MG63 (cell line): Measurements from ENCODE around the gene SPRR5. TPM values are rescaled to one million over a fixed set of nuclear protein-coding genes. Genes with fewer than 3 reads are reported as not detected.

ENCODE experiments used
- DNase-seq: peaks from one replicate; pipeline ENCODE4 v3.0.0-alpha.2; 2020
- H3K27me3 ChIP-seq: fragments of 250-450 bp; sonication (Bioruptor Pico); 2 replicates; pipeline ENCODE4 v1.5.1; 2020; ENCODE audit warnings: mild to moderate bottlenecking, moderate library complexity
- H3K36me3 ChIP-seq: fragments of 250-450 bp; sonication (Bioruptor Pico); 2 replicates; pipeline ENCODE4 v1.5.1; 2020; ENCODE audit warnings: mild to moderate bottlenecking, moderate library complexity
- H3K4me3 ChIP-seq: fragments of 250-450 bp; sonication (Bioruptor Pico); 2 replicates; pipeline ENCODE4 v1.5.1; 2020; ENCODE audit warnings: mild to moderate bottlenecking, moderate library complexity
- H3K9me3 ChIP-seq: fragments of 250-450 bp; sonication (Bioruptor Pico); 2 replicates; pipeline ENCODE4 v1.5.1; 2020; ENCODE audit warnings: mild to moderate bottlenecking, moderate library complexity
- total RNA-seq: library from RNA; depleted of rRNA; stranded (reverse); fragments of >200 nt; shearing (Covaris generic); gene quantifications from 2 replicates; pipeline ENCODE4 v1.2.3, GENCODE V29; 2014; ENCODE audit warnings: low replicate concordance; rRNA removed

The SPRR5 gene, protein sequence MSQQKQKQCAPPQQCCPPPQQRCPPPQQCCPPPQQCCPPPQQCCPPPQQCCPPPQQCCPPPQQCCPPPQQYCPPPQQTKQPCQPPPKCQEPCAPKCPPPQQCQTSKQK
- not detected in 2 replicates for total RNA-seq

GRCh38 chr1:152946651-152947256, at the start of gene SPRR5:
TSS of gene SPRR5 (plus strand) at chr1:152947206. CDS start at chr1:152948555, 1,349 bp downstream.
- DNase-seq: no peak
- Histone ChIP-seq H3K27me3 (peaks cover 7% of the 10 kb centered on the region), H3K9me3 (no peaks in the 10 kb centered on the region), H3K4me3 (no peak within 1 kb of the TSS), H3K36me3 (no peaks in the 10 kb centered on the region)

- no peak for DNase-seq
- Histone ChIP-seq H3K36me3 (no peaks in the 10 kb centered on the region), H3K4me3 (no peak overlapping the region), H3K27me3 (no peaks in the 10 kb centered on the region), H3K9me3 (no peaks in the 10 kb centered on the region)
These were observed 48.0 kb upstream of the SPRR5 start for GRCh38 chr1:152899027-152899426.

GRCh38 chr1:152899883-152900282, 47.1 kb upstream of the SPRR5 start:
- no peak overlapping the region for H3K4me3 ChIP-seq
- no peaks in the 10 kb centered on the region for H3K27me3 ChIP-seq
- no peak for DNase-seq
- H3K36me3 ChIP-seq: no peaks in the 10 kb centered on the region
- H3K9me3 ChIP-seq: no peaks in the 10 kb centered on the region

GRCh38 chr1:152901631-152902030, 45.4 kb upstream of the SPRR5 start:
- no peaks in the 10 kb centered on the region for H3K9me3 ChIP-seq
- H3K36me3 ChIP-seq: no peaks in the 10 kb centered on the region
- H3K4me3 ChIP-seq: no peak overlapping the region
- no peaks in the 10 kb centered on the region for H3K27me3 ChIP-seq
- no peak for DNase-seq

GRCh38 chr1:152902636-152903035, 44.4 kb upstream of the SPRR5 start:
- H3K9me3 ChIP-seq: no peaks in the 10 kb centered on the region

DNA sequence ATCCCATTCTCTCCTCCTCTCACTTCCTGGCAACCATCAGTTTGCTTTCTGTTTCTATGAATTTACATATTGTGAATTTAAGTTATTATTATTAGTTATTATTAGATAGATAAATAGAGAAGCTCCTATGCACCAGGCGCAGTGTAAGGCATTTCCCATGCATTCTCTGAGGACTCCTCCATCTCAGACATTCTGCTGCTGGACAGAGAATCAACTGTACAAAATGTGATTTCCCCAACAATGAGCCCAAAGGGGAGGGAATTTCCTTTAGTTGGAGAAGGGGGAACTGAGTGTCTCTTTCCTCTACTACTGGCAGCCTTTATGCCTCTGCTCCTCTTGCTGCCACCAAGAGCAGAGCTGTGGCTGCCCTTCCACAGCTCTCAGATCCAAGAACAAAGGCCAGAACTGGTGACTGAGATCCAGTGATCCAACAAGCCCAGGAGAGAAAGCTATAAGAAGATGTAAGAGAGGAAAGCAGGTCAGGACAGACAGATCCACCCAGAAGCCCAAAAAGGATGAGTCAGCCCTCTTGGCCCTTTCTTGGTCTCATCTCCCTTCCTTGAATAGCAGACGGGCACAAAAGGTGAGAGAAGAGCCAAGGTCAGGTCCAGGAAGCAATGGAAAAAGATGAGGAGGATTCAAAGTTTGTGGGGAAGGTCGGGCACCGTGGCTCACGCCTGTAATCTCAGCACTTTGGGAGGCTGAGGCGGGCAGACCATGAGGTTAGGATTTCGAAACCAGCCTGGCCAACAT, 42.1 kb upstream of the SPRR5 start:
- Histone ChIP-seq H3K36me3 (no peaks in the 10 kb centered on the region), H3K4me3 (no peak overlapping the region), H3K27me3 (no peaks in the 10 kb centered on the region), H3K9me3 (no peaks in the 10 kb centered on the region)
- peak; percentile 24 for DNase-seq

More at GRCh38 chr1:152902636-152903035, 44.4 kb upstream of the SPRR5 start:
- Histone ChIP-seq H3K36me3 (no peaks in the 10 kb centered on the region), H3K27me3 (no peaks in the 10 kb centered on the region), H3K4me3 (no peak overlapping the region)
- DNase-seq: no peak

DNA sequence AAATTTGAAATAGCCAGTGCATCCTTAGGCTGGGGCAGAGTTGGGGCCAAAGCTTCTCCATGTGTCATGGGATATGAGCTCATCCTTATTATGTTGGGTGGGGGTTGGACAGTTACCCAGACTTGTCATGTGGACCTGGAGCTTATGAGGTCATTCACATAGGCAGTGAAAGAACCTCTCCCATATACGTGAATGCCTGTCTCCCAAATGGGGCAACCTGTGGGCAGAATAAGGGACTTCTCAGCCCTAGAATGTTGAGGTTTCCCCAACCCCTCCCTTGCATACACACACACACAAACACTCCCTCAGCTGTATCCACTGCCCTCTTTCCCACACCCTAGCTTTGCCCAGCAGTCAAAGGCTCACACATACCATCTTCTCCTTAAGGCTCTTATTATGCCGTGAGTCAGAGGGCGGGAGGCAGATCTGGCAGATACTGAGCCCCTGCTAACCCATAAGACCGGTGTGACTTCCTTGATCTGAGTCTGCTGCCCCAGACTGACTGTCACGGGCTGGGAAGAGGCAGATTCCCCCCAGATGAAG, 40.9 kb upstream of the SPRR5 start:
- Histone ChIP-seq H3K9me3 (no peaks in the 10 kb centered on the region), H3K36me3 (no peaks in the 10 kb centered on the region), H3K27me3 (no peaks in the 10 kb centered on the region), H3K4me3 (no peak overlapping the region)
- DNase-seq: peak; percentile 97

DNA sequence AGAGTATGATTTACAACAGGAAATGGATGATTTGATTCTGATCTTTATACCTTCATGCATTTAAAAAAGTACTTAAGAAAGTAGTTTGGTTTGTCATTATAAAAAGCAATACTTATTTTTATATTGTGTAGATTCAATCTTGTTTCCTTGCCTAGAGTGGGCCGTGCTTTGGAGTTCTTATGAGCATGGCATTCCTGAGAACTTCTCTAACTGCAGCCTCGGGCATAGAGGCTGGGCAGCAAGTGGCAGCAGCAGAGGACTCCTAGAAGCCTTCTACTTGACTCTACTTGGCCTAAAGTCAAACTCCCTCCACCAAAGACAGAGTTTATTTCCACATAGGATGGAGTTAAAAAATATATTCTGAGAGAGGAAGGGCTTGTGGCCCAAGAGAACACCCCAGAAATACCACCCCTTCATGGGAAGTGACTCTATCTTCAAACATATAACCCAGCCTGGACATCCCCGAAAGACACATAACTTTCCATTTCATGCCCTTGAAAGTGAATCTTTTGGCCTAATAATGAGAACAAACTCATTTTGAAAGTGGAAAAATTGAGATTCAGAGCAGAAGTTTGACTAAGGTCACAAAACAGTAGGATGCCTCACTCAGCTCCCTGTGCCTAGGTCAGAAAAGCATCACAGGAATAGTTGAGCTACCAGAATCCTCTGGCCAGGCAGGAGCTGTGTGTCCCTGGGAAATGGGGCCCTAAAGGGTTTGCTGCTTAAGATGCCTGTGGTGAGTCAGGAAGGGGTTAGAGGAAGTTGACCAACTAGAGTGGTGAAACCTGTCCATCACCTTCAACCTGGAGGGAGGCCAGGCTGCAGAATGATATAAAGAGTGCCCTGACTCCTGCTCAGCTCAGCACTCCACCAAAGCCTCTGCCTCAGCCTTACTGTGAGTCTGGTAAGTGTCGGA, 39.1 kb upstream of the SPRR5 start, which contains the start of gene IVL:
Gene IVL, plus strand, starts transcription at position 861 of the 916 bp plus-strand sequence. CDS start 1,252 bp downstream, outside the sequence.
- no peaks in the 10 kb centered on the region for H3K9me3 ChIP-seq
- no peaks in the 10 kb centered on the region for H3K36me3 ChIP-seq
- H3K4me3 ChIP-seq: no peak within 1 kb of the TSS
- no peaks in the 10 kb centered on the region for H3K27me3 ChIP-seq
- DNase-seq: peak; percentile 24

DNA sequence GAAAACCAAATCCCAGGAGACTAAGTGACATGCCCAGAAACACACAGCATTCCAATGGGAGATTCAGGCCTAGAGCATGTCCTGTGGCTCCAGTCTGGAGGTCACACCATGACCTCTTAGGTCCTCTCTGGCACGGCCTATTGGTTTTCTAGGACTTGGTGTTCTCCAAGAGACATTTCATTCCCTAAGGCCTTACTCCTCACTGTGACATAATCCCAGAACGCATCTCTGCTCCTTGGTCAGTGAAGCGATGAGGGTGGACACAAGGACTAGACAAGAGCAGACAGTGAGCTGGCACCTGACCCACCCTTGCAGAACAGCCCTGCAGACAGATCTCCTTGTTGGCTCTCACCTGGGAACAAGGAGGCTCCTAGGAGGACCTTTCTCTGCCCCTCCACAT, 37.8 kb upstream of the SPRR5 start:
- H3K9me3 ChIP-seq: no peaks in the 10 kb centered on the region
- DNase-seq: no peak
- no peaks in the 10 kb centered on the region for H3K36me3 ChIP-seq
- H3K4me3 ChIP-seq: no peak overlapping the region
- H3K27me3 ChIP-seq: no peaks in the 10 kb centered on the region

DNA sequence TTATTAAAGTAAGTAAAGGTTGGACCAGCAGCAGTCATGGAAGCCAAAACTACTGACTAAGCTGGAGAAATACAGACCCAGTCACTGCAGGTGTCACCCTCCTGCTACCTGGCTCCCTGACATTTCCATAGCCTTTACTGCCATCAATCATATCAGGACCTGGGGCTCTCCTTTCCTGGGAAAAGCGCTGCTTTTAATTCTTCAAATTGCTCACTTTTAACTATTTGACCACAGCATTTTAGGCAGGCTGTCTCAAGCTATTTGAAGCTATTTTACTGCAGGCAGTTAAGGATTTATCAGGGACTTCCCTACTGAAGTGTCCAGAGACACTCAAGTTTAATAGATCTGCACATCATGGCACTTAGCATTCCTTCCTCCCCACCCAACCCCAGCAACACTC, 34.5 kb upstream of the SPRR5 start:
- H3K9me3 ChIP-seq: peaks cover 8% of the 10 kb centered on the region; the same call in 1 of the 2 replicates
- no peak overlapping the region for H3K4me3 ChIP-seq
- DNase-seq: no peak
- no peaks in the 10 kb centered on the region for H3K27me3 ChIP-seq
- no peaks in the 10 kb centered on the region for H3K36me3 ChIP-seq

DNA sequence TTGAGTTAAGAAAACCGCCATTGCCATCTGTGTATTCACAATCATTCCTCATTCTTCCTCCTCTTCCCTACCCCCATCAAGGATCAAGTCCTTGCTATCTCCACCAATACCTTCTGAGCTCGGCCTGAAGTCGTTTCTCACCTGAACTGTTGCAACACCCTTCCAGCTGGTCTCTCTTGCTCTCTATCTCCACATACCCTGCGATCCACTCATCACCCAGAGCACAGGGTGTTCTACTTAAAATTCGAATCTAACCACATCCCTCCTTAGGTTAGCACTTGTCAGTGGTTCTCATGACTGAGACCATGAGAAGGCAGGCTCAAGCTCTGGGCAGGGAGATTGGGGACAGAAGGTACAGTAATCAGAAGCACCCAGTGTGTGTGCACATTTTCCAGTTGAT, 34.1 kb upstream of the SPRR5 start:
- H3K27me3 ChIP-seq: no peaks in the 10 kb centered on the region
- no peaks in the 10 kb centered on the region for H3K36me3 ChIP-seq
- peaks cover 8% of the 10 kb centered on the region; the same call in 1 of the 2 replicates for H3K9me3 ChIP-seq
- DNase-seq: no peak
- no peak overlapping the region for H3K4me3 ChIP-seq

GRCh38 chr1:152917794-152918193, 29.2 kb upstream of the SPRR5 start:
- no peaks in the 10 kb centered on the region for H3K27me3 ChIP-seq
- no peak overlapping the region for H3K4me3 ChIP-seq
- H3K9me3 ChIP-seq: peaks cover 8% of the 10 kb centered on the region; the same call in 1 of the 2 replicates
- H3K36me3 ChIP-seq: no peaks in the 10 kb centered on the region
- DNase-seq: no peak

GRCh38 chr1:152919071-152919470, 27.9 kb upstream of the SPRR5 start:
- peaks cover 8% of the 10 kb centered on the region; the same call in 1 of the 2 replicates for H3K9me3 ChIP-seq
- DNase-seq: no peak
- H3K27me3 ChIP-seq: no peaks in the 10 kb centered on the region
- no peak overlapping the region for H3K4me3 ChIP-seq
- H3K36me3 ChIP-seq: no peaks in the 10 kb centered on the region

- Histone ChIP-seq H3K9me3 (no peaks in the 10 kb centered on the region), H3K4me3 (no peak overlapping the region), H3K36me3 (no peaks in the 10 kb centered on the region), H3K27me3 (no peaks in the 10 kb centered on the region)
- no peak for DNase-seq
These were observed 22.8 kb upstream of the SPRR5 start for GRCh38 chr1:152924191-152924590.

GRCh38 chr1:152926091-152926490, 20.9 kb upstream of the SPRR5 start:
- Histone ChIP-seq H3K9me3 (no peaks in the 10 kb centered on the region), H3K4me3 (no peak overlapping the region), H3K36me3 (no peaks in the 10 kb centered on the region), H3K27me3 (peaks cover 2% of the 10 kb centered on the region; the same call in 1 of the 2 replicates)
- peak; percentile 23 for DNase-seq

GRCh38 chr1:152928671-152929070, 18.3 kb upstream of the SPRR5 start:
- Histone ChIP-seq H3K27me3 (peaks cover 4% of the 10 kb centered on the region; the same call in 1 of the 2 replicates), H3K4me3 (no peak overlapping the region), H3K36me3 (no peaks in the 10 kb centered on the region), H3K9me3 (no peaks in the 10 kb centered on the region)
- DNase-seq: no peak
